Thymus (tissue), 14 donors: ENCODE results near the gene ACTR1B. TPM values are rescaled to one million over a fixed set of nuclear protein-coding genes. Genes with fewer than 3 reads are reported as not detected.
"Not testable (repeated sequence)": the region's sequence is repeated elsewhere in the genome, so short reads cannot be mapped to it uniquely, and the experiment has no call there.

ENCODE experiments used
- DNase-seq, 9 donors: peaks; one replicate each; pipeline ENCODE4 v3.0.0-alpha.2; 2013; ENCODE audit warnings: low spot score in 9 of 9, low read depth in 6 of 9, missing footprints in 1 of 9
- H3K27ac ChIP-seq, 2 donors: one replicate each; pipeline ENCODE4 v1.5.1; 2013; ENCODE audit warnings: control low read depth in 1 of 2, low read depth in 1 of 2, low read length in 1 of 2, mild to moderate bottlenecking in 1 of 2, moderate library complexity in 1 of 2
- H3K27me3 ChIP-seq, 2 donors: one replicate each; pipeline ENCODE4 v1.5.1; 2013; ENCODE audit warnings: low read length in 1 of 2; ENCODE audit not compliant: control insufficient read depth in 2 of 2, insufficient read depth in 1 of 2
- H3K36me3 ChIP-seq, 2 donors: one replicate each; pipeline ENCODE4 v1.5.1; 2013; ENCODE audit warnings: low read length in 1 of 2, mild to moderate bottlenecking in 1 of 2, moderate library complexity in 1 of 2; ENCODE audit not compliant: control insufficient read depth in 2 of 2, insufficient read depth in 2 of 2
- H3K4me1 ChIP-seq, 2 donors: one replicate each; pipeline ENCODE4 v1.5.1; 2013; ENCODE audit warnings: low read length in 2 of 2; ENCODE audit not compliant: control insufficient read depth in 2 of 2, insufficient read depth in 2 of 2
- H3K4me3 ChIP-seq, 2 donors: one replicate each; pipeline ENCODE4 v1.5.1; 2013; ENCODE audit warnings: low read length in 2 of 2, control low read depth in 1 of 2, mild to moderate bottlenecking in 1 of 2
- H3K9me3 ChIP-seq, 2 donors: one replicate each; pipeline ENCODE4 v1.5.1; 2013; ENCODE audit warnings: low read length in 1 of 2, mild to moderate bottlenecking in 1 of 2; ENCODE audit not compliant: control insufficient read depth in 2 of 2, insufficient read depth in 1 of 2
- WGBS: extraction: QIAGEN DNeasy Blood & Tissue Kit; methylation state at CpG from one replicate; pipeline ENCODE4 v1.1.7; 2013; 5-methylcytosine and 5-hydroxymethylcytosine counted together
- long read RNA-seq, 10 donors: transcript quantifications; one replicate each; lab custom pipeline, GENCODE V29; 2026
- polyA plus RNA-seq: library from polyadenylated mRNA; stranded (reverse); fragments of 200-250 nt; gene quantifications from one replicate; pipeline ENCODE4 v1.2.3, GENCODE V29; 2013
- total RNA-seq: library from RNA; stranded (reverse); fragments of 120-200 nt; gene quantifications from one replicate; pipeline ENCODE4 v1.2.4, GENCODE V29; 2013
- donor health status: healthy.

Gene ACTR1B
- total RNA-seq (44.1 TPM), polyA plus RNA-seq (73.2 TPM)
- long read RNA-seq, donor 1, partial matches to known transcripts: 0 of 2 reads
- long read RNA-seq, donor 1, other reads (novel, unspliced or antisense): 0 of 2 reads
- long read RNA-seq, donor 2, transcript ACTR1B-201 (11 exons, 2,243 nt): major isoform, 35 of 35 reads
- long read RNA-seq, donor 2, partial matches to known transcripts: 0 of 35 reads
- long read RNA-seq, donor 2, other reads (novel, unspliced or antisense): 0 of 35 reads
- long read RNA-seq, donor 3, transcript ACTR1B-201 (11 exons, 2,243 nt): major isoform, 15 of 15 reads
- long read RNA-seq, donor 3, partial matches to known transcripts: 0 of 15 reads
- long read RNA-seq, donor 3, other reads (novel, unspliced or antisense): 0 of 15 reads
- long read RNA-seq, donor 4, transcript ACTR1B-201 (11 exons, 2,243 nt): major isoform, 10 of 19 reads
- long read RNA-seq, donor 4, partial matches to known transcripts: 9 of 19 reads
- long read RNA-seq, donor 4, other reads (novel, unspliced or antisense): 0 of 19 reads
- long read RNA-seq, donor 5, transcript ACTR1B-201 (11 exons, 2,243 nt): major isoform, 24 of 112 reads
- long read RNA-seq, donor 5, partial matches to known transcripts: 59 of 112 reads
- long read RNA-seq, donor 5, other reads (novel, unspliced or antisense): 29 of 112 reads
- long read RNA-seq, donor 6, transcript ACTR1B-201 (11 exons, 2,243 nt): major isoform, 12 of 12 reads
- long read RNA-seq, donor 6, partial matches to known transcripts: 0 of 12 reads
- long read RNA-seq, donor 6, other reads (novel, unspliced or antisense): 0 of 12 reads
- long read RNA-seq, donor 7, transcript ACTR1B-201 (11 exons, 2,243 nt): major isoform, 6 of 6 reads
- long read RNA-seq, donor 7, partial matches to known transcripts: 0 of 6 reads
- long read RNA-seq, donor 7, other reads (novel, unspliced or antisense): 0 of 6 reads
- long read RNA-seq, donor 8, partial matches to known transcripts: 0 of 3 reads
- long read RNA-seq, donor 8, other reads (novel, unspliced or antisense): 0 of 3 reads
- long read RNA-seq, donor 9, transcript ACTR1B-201 (11 exons, 2,243 nt): major isoform, 11 of 11 reads
- long read RNA-seq, donor 9, partial matches to known transcripts: 0 of 11 reads
- long read RNA-seq, donor 9, other reads (novel, unspliced or antisense): 0 of 11 reads
- long read RNA-seq, donor 10, transcript ACTR1B-201 (11 exons, 2,243 nt): major isoform, 7 of 7 reads
- long read RNA-seq, donor 10, partial matches to known transcripts: 0 of 7 reads
- long read RNA-seq, donor 10, other reads (novel, unspliced or antisense): 0 of 7 reads

DNA sequence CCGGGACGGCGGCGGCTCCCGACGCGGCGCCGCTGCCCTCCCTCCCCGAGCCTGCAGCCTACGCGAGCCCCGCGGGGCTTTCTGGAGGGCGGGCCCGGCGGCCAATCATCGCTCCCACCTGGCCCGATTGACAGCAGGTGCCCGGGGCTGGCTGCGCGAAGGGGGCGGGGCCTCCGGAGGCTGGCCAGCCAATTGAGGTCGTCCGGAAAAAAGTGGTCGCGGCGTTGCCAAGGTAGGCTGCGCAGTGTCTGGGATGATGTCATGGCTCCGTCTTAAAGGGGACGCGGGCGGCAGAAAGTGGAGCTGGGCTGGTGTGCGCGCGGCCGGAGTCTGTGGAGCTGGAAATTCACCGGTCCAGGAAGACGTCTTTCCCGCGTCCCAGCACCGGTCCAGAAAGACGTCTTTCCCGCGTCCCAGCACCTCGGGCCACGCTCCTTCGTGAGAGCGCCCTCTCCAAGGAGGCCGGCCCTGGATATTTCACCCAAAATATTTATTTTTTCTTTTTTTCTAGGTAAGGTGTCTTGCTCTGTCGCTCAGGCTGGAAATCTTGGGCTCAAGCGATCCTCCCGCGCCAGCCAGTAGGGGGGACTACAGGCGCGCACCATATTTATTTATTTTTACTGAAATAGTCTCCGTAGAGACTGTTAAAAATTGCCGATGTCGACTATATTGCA, at the start of gene ACTR1B:
Gene ACTR1B (minus strand): TSS at position 83 of the 674 bp plus-strand sequence. CDS start 154 bp downstream, outside the sequence.
- peak within 1 kb of the TSS; percentile 72 to 97 for H3K4me3 ChIP-seq
- H3K9me3 ChIP-seq: no peaks in the 10 kb centered on the region
- H3K36me3 ChIP-seq: peaks cover 18% of the 10 kb centered on the region in 2 donors
- no peaks in the 10 kb centered on the region for H3K27me3 ChIP-seq
- peaks cover 9 to 24% of the 10 kb centered on the region in 2 donors for H3K4me1 ChIP-seq
- DNase-seq: peak; percentile 91 to 99 (median 96)
- WGBS: under 1% methylated on average over 60 of the region's 60 CpGs
- peak within 1 kb of the TSS; percentile 90 to 95 for H3K27ac ChIP-seq

DNA sequence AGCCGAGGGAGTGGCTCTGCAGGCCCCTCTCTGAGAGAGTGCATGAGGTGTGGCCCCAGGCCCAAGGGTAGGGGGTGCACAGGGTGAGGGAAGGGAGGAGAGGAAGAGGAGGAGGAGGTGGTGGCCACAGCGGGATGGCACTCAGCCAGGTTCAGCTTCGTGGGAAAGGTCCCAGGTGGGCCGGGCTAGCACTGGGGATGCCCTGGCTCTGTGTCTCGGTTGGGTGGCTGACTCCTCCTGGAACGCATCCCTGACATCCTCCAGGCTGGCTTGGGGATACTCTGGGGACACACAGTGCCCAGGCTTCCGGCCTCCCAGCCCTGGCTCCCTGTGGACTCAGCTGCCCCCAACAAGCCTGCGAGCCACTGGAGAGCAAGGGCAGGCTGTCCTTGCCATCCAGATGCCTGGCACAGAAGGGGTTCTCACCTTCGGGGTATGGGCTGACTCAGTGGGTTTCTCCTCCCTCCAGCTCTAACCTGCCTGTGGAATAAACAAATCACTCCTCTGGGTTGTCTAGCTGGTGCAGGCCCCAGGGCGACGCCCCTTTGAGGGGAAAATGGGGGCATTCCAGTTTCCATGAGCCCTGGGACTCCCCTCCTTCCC, 49.0 kb upstream of the ACTR1B start:
- Histone ChIP-seq H3K9me3 (no peaks in the 10 kb centered on the region), H3K4me3 (peak overlapping the region; percentile 64 to 82), H3K27me3 (no peaks in the 10 kb centered on the region), H3K4me1 (peaks cover 60 to 78% of the 10 kb centered on the region in 2 donors), H3K36me3 (peaks cover 28 to 29% of the 10 kb centered on the region in 2 donors), H3K27ac (peak overlapping the region; percentile 85 to 92)
- no peak for DNase-seq
- 46% methylated on average over 11 of the region's 11 CpGs for WGBS

DNA sequence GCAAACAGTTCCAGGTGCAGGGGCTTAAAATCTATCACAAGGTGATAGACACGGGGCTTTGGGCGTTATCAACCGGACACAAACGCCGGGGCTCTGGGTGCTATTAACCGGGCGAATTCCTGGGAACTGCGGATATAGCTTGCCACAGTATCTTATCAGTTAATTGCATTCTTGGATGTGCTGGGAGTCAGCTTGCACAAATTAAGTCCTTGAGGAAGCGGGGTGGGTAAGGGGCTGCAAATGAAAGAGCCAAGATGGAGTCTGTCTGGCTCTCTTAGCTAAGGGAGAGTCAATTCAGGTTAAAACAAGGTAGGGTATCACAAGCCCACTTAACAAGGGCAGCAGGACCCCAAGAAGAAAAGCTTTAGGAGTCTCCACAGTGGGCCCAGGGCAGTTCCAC, 48.3 kb upstream of the ACTR1B start:
- H3K27me3 ChIP-seq, H3K4me3 ChIP-seq, DNase-seq, H3K9me3 ChIP-seq: not testable (repeated sequence)
- Histone ChIP-seq H3K27ac (peak overlapping the region; percentile 85 to 92), H3K4me1 (peaks cover 54 to 72% of the 10 kb centered on the region in 2 donors), H3K36me3 (peaks cover 24 to 29% of the 10 kb centered on the region in 2 donors)
- WGBS: 96% methylated on average over 9 of the region's 9 CpGs

DNA sequence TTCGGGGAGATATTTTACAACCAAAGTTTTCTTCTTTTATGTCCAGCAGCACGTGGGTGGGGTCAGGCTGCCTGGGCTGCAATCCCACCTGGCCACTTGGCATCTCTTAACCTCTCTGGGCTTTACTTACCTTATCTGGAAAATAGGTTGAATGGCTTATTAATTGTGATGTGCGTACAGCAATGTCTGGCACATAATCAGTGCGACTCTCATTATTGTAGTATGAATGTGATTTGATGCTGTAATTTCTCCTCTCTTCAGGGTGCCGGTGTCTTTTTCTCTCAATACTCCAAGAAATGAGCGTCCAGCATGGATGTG, 47.5 kb upstream of the ACTR1B start:
- WGBS: 96% methylated on average over 6 of the region's 6 CpGs
- no peaks in the 10 kb centered on the region for H3K9me3 ChIP-seq
- H3K36me3 ChIP-seq: peaks cover 16 to 21% of the 10 kb centered on the region in 2 donors
- no peak overlapping the region for H3K27ac ChIP-seq
- no peak overlapping the region for H3K4me3 ChIP-seq
- no peaks in the 10 kb centered on the region for H3K27me3 ChIP-seq
- peaks cover 45 to 64% of the 10 kb centered on the region in 2 donors for H3K4me1 ChIP-seq
- no peak for DNase-seq

DNA sequence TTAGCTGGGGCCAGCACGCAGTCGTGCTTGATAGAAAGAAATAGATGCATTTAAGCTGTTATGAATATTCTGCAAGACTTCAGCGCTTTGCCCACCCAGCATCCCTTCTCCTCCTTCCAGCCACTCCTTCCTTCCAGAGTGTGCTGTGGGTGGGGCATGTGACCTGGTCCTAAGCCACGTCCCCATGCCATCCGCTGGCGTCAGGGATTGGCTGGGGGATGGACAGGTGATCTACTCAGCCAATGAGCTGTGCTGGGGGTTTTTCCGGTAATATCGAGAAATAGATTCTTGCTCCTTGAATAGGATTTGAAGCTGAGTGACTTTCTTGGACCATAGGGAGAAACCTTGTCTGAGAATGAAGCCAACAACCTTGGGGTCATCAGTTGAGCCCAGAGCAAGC, 44.8 kb upstream of the ACTR1B start:
- no peaks in the 10 kb centered on the region for H3K9me3 ChIP-seq
- peaks cover 31 to 42% of the 10 kb centered on the region in 2 donors for H3K4me1 ChIP-seq
- WGBS: 98% methylated on average over 8 of the region's 8 CpGs
- no peaks in the 10 kb centered on the region for H3K36me3 ChIP-seq
- no peak overlapping the region for H3K27ac ChIP-seq
- DNase-seq: no peak
- no peak overlapping the region for H3K4me3 ChIP-seq
- no peaks in the 10 kb centered on the region for H3K27me3 ChIP-seq

DNA sequence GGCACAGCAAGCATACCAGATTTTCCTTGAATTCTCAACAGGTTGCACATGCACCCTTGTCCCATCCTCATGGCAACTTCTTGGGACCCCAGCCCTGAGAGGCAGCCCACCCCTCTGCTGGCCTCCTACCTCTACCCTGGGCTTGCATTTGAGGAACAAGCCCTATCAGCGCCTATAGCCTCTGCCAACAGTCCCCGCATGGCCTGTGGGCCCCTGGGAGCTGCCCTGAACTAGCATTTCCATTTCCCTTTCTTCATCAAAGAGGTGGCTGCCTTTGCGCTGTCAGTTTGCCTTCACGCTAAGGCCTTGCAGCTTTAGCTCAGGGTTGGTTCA, 44.2 kb upstream of the ACTR1B start:
- no peak for DNase-seq
- no peak overlapping the region for H3K27ac ChIP-seq
- WGBS: 85% methylated on average over 4 of the region's 4 CpGs
- no peaks in the 10 kb centered on the region for H3K9me3 ChIP-seq
- H3K4me1 ChIP-seq: peaks cover 27 to 38% of the 10 kb centered on the region in 2 donors
- no peak overlapping the region for H3K4me3 ChIP-seq
- no peaks in the 10 kb centered on the region for H3K36me3 ChIP-seq
- no peaks in the 10 kb centered on the region for H3K27me3 ChIP-seq

DNA sequence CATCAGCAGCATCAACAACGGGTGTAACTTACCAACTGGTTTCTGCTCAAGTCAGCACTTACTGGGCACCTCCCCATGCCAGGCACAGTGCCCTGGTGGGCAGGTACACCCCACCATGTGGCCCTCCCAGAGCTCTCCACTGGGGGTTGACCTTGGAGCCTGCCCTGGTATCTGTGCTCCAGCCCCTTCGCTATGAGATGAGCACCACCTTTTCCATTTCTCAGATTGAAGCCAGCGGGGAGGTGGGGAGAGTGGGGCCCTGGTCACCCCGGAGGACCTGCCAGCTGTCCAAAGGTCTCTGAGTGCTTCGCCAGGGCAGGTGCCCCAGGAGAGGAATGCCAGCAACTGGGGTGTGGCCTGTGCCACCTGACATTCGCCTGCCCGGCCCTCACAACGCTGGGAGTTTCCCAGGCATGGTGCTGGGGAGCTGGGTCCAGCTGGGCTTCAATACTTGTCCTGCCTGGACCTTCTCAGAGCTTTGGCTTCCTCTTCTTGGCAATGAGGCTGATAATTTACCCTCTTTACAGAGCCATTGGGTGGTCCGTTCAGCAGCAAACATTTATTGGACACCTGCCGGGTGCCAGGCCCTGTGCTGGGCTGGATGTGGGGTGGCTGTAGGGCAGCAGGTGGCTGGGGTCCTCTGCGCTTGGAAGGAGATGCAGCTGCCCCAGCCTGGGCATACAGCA, 43.7 kb upstream of the ACTR1B start:
- no peaks in the 10 kb centered on the region for H3K36me3 ChIP-seq
- H3K27ac ChIP-seq: no peak overlapping the region
- WGBS: 93% methylated on average over 11 of the region's 11 CpGs
- H3K9me3 ChIP-seq: no peaks in the 10 kb centered on the region
- no peak for DNase-seq
- H3K4me3 ChIP-seq: no peak overlapping the region
- H3K27me3 ChIP-seq: no peaks in the 10 kb centered on the region
- peaks cover 22 to 33% of the 10 kb centered on the region in 2 donors for H3K4me1 ChIP-seq
